Mesenchymal stem cell (in vitro differentiated cells and primary cell): ENCODE results near the gene OSBPL9.

Experiments
- DNase-seq: peaks from one replicate; pipeline ENCODE4 v3.0.0-alpha.2; 2013
- H2AFZ ChIP-seq: one replicate; pipeline ENCODE4 v1.6.1; 2013; ENCODE audit warnings: low read depth, mild to moderate bottlenecking, control low read depth, inconsistent platforms, low read length, moderate library complexity
- H2AK5ac ChIP-seq: 2 replicates; pipeline ENCODE4 v1.6.1; 2013; ENCODE audit warnings: low read length, moderate library complexity, mild to moderate bottlenecking, inconsistent platforms; ENCODE audit not compliant: severe bottlenecking
- H2BK120ac ChIP-seq: one replicate; pipeline ENCODE4 v1.6.1; 2013; ENCODE audit warnings: low read depth, mild to moderate bottlenecking, inconsistent platforms, low read length, moderate library complexity
- H2BK12ac ChIP-seq, 2 experiments: one replicate each; pipeline ENCODE4 v1.6.1; 2013; ENCODE audit warnings: inconsistent platforms in 2 of 2, low read length in 2 of 2, mild to moderate bottlenecking in 2 of 2, moderate library complexity in 2 of 2, control low read depth in 1 of 2
- H2BK15ac ChIP-seq: one replicate; pipeline ENCODE4 v1.6.1; 2013; ENCODE audit warnings: mild to moderate bottlenecking, low read depth, inconsistent platforms; ENCODE audit not compliant: poor library complexity, severe bottlenecking
- H2BK5ac ChIP-seq: 2 replicates; pipeline ENCODE4 v1.6.1; 2013; ENCODE audit warnings: low read depth, mild to moderate bottlenecking, low read length, control low read depth, inconsistent platforms; ENCODE audit not compliant: poor library complexity, severe bottlenecking
- H3K14ac ChIP-seq, 2 experiments: one replicate each; pipeline ENCODE4 v1.6.1; 2013; ENCODE audit warnings: inconsistent platforms in 2 of 2, low read length in 2 of 2, control low read depth in 1 of 2, mild to moderate bottlenecking in 1 of 2, moderate library complexity in 1 of 2
- H3K18ac ChIP-seq, 2 experiments: one replicate each; pipeline ENCODE4 v1.6.1; 2013; ENCODE audit warnings: inconsistent platforms in 2 of 2, low read length in 2 of 2, control low read depth in 1 of 2, low read depth in 1 of 2, mild to moderate bottlenecking in 1 of 2
- H3K23ac ChIP-seq, 2 experiments: one replicate each; pipeline ENCODE4 v1.6.1; 2013; ENCODE audit warnings: inconsistent platforms in 2 of 2, low read length in 2 of 2, mild to moderate bottlenecking in 2 of 2, moderate library complexity in 2 of 2, control low read depth in 1 of 2
- H3K27ac ChIP-seq: 2 replicates; pipeline ENCODE4 v1.5.1; 2013; ENCODE audit warnings: mild to moderate bottlenecking, moderate library complexity, low read length, control low read depth, inconsistent platforms; ENCODE audit not compliant: poor library complexity, severe bottlenecking
- H3K27me3 ChIP-seq, 2 experiments: 2 replicates each; pipeline versions ENCODE4 v1.6.1 to v1.7.0; 2013; ENCODE audit warnings: low read length in 2 of 2, mild to moderate bottlenecking in 2 of 2, moderate library complexity in 2 of 2, control low read depth in 1 of 2, inconsistent platforms in 1 of 2; ENCODE audit not compliant: control insufficient read depth in 1 of 2, insufficient read depth in 1 of 2
- H3K36me3 ChIP-seq, 2 experiments: 2 replicates each; pipeline versions ENCODE4 v1.6.1 to v1.7.0; 2013; ENCODE audit warnings: low read length in 2 of 2, control low read depth in 1 of 2, inconsistent platforms in 1 of 2, low read depth in 1 of 2, mild to moderate bottlenecking in 1 of 2; ENCODE audit not compliant: insufficient read depth in 2 of 2, control insufficient read depth in 1 of 2
- H3K4ac ChIP-seq, 2 experiments: one replicate each; pipeline ENCODE4 v1.6.1; 2013; ENCODE audit warnings: inconsistent platforms in 2 of 2, low read length in 2 of 2, mild to moderate bottlenecking in 2 of 2, moderate library complexity in 2 of 2, control low read depth in 1 of 2, low read depth in 1 of 2
- H3K4me1 ChIP-seq: 2 replicates; pipeline ENCODE4 v1.6.1; 2013; ENCODE audit warnings: low read depth, low read length, control low read depth; ENCODE audit not compliant: control insufficient read depth, insufficient read depth
- H3K4me2 ChIP-seq: 2 replicates; pipeline ENCODE4 v1.6.1; 2013; ENCODE audit warnings: low read length, mild to moderate bottlenecking, inconsistent platforms; ENCODE audit not compliant: poor library complexity, severe bottlenecking
- H3K4me3 ChIP-seq, 2 experiments: 2 replicates each; pipeline versions ENCODE4 v1.5.1 to v1.7.0; 2013; ENCODE audit warnings: low read length in 2 of 2, mild to moderate bottlenecking in 2 of 2, control low read depth in 1 of 2, low read depth in 1 of 2; ENCODE audit not compliant: insufficient read depth in 1 of 2
- H3K79me1 ChIP-seq: replicated peaks from 2 replicates; pipeline ENCODE4 v1.6.1; 2013; ENCODE audit warnings: mild to moderate bottlenecking, control low read depth, low read length, inconsistent platforms; ENCODE audit not compliant: poor library complexity, severe bottlenecking
- H3K9ac ChIP-seq: 2 replicates; pipeline ENCODE4 v1.7.0; 2013; ENCODE audit warnings: mild to moderate bottlenecking, low read length, moderate library complexity
- H3K9me3 ChIP-seq: 2 replicates; pipeline ENCODE4 v1.7.0; 2013; ENCODE audit warnings: mild to moderate bottlenecking, low read length; ENCODE audit not compliant: control insufficient read depth
- H4K8ac ChIP-seq: one replicate; pipeline ENCODE4 v1.6.1; 2013; ENCODE audit warnings: inconsistent platforms, mild to moderate bottlenecking, low read length, moderate library complexity
- H4K91ac ChIP-seq: one replicate; pipeline ENCODE4 v1.6.1; 2013; ENCODE audit warnings: mild to moderate bottlenecking, low read length, inconsistent platforms
- WGBS: methylation state at CpG from one replicate; pipeline ENCODE4 v1.1.7; 2013; ENCODE audit warnings: mixed read lengths; 5-methylcytosine and 5-hydroxymethylcytosine counted together

The OSBPL9 gene

DNA sequence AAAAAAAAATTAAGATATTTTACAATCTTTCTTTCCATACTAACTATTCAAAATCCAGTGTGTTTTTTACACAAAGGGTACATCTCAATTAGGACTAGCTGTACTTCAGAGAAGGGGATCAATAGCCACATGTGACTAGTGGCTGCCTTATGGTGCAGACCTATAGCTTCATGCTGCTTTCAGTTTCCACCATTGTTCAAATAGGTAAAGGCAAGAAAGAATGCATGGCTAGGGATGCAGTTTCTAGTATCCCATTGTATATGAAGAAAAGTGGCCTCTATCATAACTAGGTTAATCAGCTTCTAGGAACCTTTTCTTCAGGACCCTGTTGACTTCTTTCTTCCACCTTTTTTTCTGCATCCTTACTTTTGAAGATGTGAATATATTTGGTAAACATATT, 35.7 kb downstream of the OSBPL9 start:
- no peak overlapping the region for H2BK15ac ChIP-seq
- H2BK5ac ChIP-seq = no peak overlapping the region
- H3K14ac ChIP-seq = no peak overlapping the region
- H3K9ac ChIP-seq = no peak overlapping the region
- no peaks in the 10 kb centered on the region for H3K27me3 ChIP-seq
- no peak overlapping the region for H3K4me3 ChIP-seq
- no peak overlapping the region for H3K23ac ChIP-seq
- H4K8ac ChIP-seq = no peak overlapping the region
- no peak overlapping the region for H2BK12ac ChIP-seq
- DNase-seq = no peak
- no peak overlapping the region for H3K4ac ChIP-seq
- H2AFZ ChIP-seq = no peak overlapping the region
- no peaks in the 10 kb centered on the region for H3K9me3 ChIP-seq
- peaks cover 0 to 14% of the 10 kb centered on the region in 2 experiments for H3K36me3 ChIP-seq
- H3K79me1 ChIP-seq = peaks cover 17% of the 10 kb centered on the region
- H4K91ac ChIP-seq = no peak overlapping the region
- no peak overlapping the region for H3K4me2 ChIP-seq
- no peak overlapping the region for H2BK120ac ChIP-seq
- peaks cover 11% of the 10 kb centered on the region for H3K4me1 ChIP-seq
- no peak overlapping the region for H3K18ac ChIP-seq
- H2AK5ac ChIP-seq = no peak overlapping the region
- H3K27ac ChIP-seq = no peak overlapping the region

DNA sequence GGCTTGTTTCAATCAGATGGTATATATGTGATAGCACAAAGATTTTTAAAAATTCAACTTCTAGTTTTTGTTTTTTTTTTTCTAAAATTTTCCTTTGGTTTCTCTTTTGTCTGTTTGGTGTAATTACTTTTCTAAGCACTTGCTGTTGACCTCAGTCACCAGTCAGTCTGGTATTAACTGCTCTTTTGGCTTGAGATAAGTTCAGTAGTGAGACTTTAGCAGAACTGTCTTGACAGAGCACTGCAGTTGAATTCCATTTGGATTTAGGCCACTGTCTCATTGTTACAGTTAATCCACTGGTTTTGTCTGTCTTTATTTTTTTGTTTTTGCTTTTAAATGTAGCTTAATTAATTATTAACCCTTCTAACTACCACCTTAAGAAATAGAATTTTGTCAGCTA, 36.2 kb downstream of the OSBPL9 start:
- DNase-seq = no peak
- H2BK5ac ChIP-seq = no peak overlapping the region
- no peaks in the 10 kb centered on the region for H3K27me3 ChIP-seq
- no peak overlapping the region for H3K23ac ChIP-seq
- H3K4me2 ChIP-seq = no peak overlapping the region
- no peak overlapping the region for H2AFZ ChIP-seq
- no peak overlapping the region for H3K27ac ChIP-seq
- no peak overlapping the region for H4K8ac ChIP-seq
- no peak overlapping the region for H2AK5ac ChIP-seq
- no peak overlapping the region for H2BK15ac ChIP-seq
- no peak overlapping the region for H3K4ac ChIP-seq
- H3K18ac ChIP-seq = no peak overlapping the region
- no peak overlapping the region for H2BK12ac ChIP-seq
- no peaks in the 10 kb centered on the region for H3K9me3 ChIP-seq
- H2BK120ac ChIP-seq = no peak overlapping the region
- H3K14ac ChIP-seq = no peak overlapping the region
- H3K36me3 ChIP-seq = peaks cover 0 to 14% of the 10 kb centered on the region in 2 experiments
- no peak overlapping the region for H4K91ac ChIP-seq
- H3K9ac ChIP-seq = no peak overlapping the region
- H3K4me1 ChIP-seq = peaks cover 9% of the 10 kb centered on the region
- H3K4me3 ChIP-seq = no peak overlapping the region
- peaks cover 17% of the 10 kb centered on the region for H3K79me1 ChIP-seq

DNA sequence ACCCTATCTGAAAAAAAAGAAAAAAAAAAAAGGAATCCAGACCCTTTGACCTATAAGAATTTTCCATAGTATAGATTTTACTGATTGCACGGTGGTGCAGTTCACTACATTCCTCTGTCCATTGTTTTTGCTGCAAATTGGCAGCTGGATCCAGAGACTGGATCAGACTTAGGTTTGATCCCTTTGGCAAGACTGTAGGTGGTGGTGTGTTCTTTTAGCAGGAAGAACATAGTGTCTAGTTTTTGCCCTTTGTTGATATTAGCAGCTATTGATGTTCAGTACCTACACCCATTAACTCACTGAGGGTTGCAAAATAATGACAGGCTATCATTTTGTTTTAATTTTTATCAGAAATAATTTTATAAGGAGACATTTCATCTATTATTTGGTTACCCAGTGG, 37.1 kb downstream of the OSBPL9 start:
- Histone ChIP-seq H3K4ac (no peak overlapping the region), H3K23ac (no peak overlapping the region), H3K4me3 (no peak overlapping the region), H3K36me3 (peaks cover 0 to 14% of the 10 kb centered on the region in 2 experiments), H3K9me3 (no peaks in the 10 kb centered on the region), H3K18ac (no peak overlapping the region), H3K4me1 (peaks cover 6% of the 10 kb centered on the region), H2BK12ac (no peak overlapping the region), H3K27ac (no peak overlapping the region), H2BK15ac (no peak overlapping the region), H4K8ac (no peak overlapping the region), H2BK5ac (no peak overlapping the region), H2AK5ac (no peak overlapping the region), H3K79me1 (peaks cover 17% of the 10 kb centered on the region), H3K27me3 (no peaks in the 10 kb centered on the region), H2BK120ac (no peak overlapping the region), H3K4me2 (no peak overlapping the region), H4K91ac (no peak overlapping the region), H2AFZ (no peak overlapping the region), H3K9ac (no peak overlapping the region), H3K14ac (no peak overlapping the region)
- WGBS = 100% methylated on average over 1 of the region's 1 CpG
- no peak for DNase-seq

DNA sequence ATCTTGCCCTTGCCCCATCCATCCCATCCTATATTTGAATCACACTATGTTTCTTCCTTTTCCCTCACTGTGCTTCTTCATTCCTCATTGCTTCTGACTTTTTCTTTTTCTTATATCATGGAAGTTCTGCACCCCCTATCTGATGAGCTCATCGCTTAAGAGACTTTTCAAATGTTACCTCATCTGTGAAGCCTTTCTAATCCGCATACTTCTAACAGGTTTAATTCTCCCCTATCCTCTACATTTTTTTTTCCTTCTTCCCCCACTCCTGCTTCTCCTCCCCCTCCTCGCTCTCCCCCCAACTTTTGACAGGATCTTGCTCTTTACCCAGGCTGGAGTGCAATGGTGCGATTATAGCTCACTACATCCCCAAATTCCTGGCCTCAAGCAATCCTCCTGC, 39.5 kb downstream of the OSBPL9 start:
- Histone ChIP-seq H2AFZ (no peak overlapping the region), H3K9ac (no peak overlapping the region), H2BK120ac (no peak overlapping the region), H2BK12ac (no peak overlapping the region), H3K14ac (no peak overlapping the region), H4K8ac (no peak overlapping the region), H3K4me2 (no peak overlapping the region), H3K79me1 (peaks cover 15% of the 10 kb centered on the region), H4K91ac (no peak overlapping the region), H3K4ac (no peak overlapping the region), H3K23ac (no peak overlapping the region), H3K18ac (no peak overlapping the region), H3K4me3 (no peak overlapping the region), H3K4me1 (peaks cover 3% of the 10 kb centered on the region), H3K36me3 (peaks cover 0 to 14% of the 10 kb centered on the region in 2 experiments), H3K9me3 (no peaks in the 10 kb centered on the region), H2BK5ac (no peak overlapping the region), H2BK15ac (no peak overlapping the region), H2AK5ac (no peak overlapping the region), H3K27me3 (no peaks in the 10 kb centered on the region), H3K27ac (no peak overlapping the region)
- no peak for DNase-seq
- WGBS = 98% methylated on average over 4 of the region's 4 CpGs
